Smooth muscle cell (in vitro differentiated cells): Measurements from ENCODE around the gene C6orf47. TPM values are rescaled to one million over a fixed set of nuclear protein-coding genes. Genes with fewer than 3 reads are reported as not detected.

ENCODE experiments used
- DNase-seq: peaks from one replicate; lab custom pipeline; 2025; ENCODE audit not compliant: unreplicated experiment; lab: John Stamatoyannopoulos, UW
- H2AFZ ChIP-seq: fragments of 200-600 bp; sonication (generic); 2 replicates; pipeline ENCODE4 v1.6.0; 2016; ENCODE audit warnings: antibody characterized with exemption, low read depth, mild to moderate bottlenecking
- H3F3A ChIP-seq: fragments of 200-600 bp; sonication (generic); 2 replicates; pipeline ENCODE4 v1.6.0; 2017; ENCODE audit warnings: antibody characterized with exemption, low read depth
- H3K27ac ChIP-seq: fragments of 200-600 bp; sonication (generic); 2 replicates; pipeline ENCODE4 v1.5.1; 2016; ENCODE audit warnings: low read depth, mild to moderate bottlenecking
- H3K27me3 ChIP-seq: fragments of 200-600 bp; sonication (generic); 2 replicates; pipeline ENCODE4 v1.6.1; 2016; ENCODE audit warnings: low read depth, mild to moderate bottlenecking
- H3K36me3 ChIP-seq: fragments of 200-600 bp; sonication (generic); 2 replicates; pipeline ENCODE4 v1.5.1; 2016; ENCODE audit warnings: low read depth
- H3K4me1 ChIP-seq: fragments of 200-600 bp; sonication (generic); 2 replicates; pipeline ENCODE4 v1.5.1; 2016; ENCODE audit warnings: low read depth
- H3K4me2 ChIP-seq: fragments of 200-600 bp; sonication (generic); 2 replicates; pipeline ENCODE4 v1.6.0; 2016; ENCODE audit warnings: mild to moderate bottlenecking
- H3K4me3 ChIP-seq: fragments of 200-600 bp; sonication (generic); 2 replicates; pipeline ENCODE4 v1.5.1; 2016; ENCODE audit warnings: mild to moderate bottlenecking
- H3K79me2 ChIP-seq: fragments of 200-600 bp; sonication (generic); 2 replicates; pipeline ENCODE4 v1.6.0; 2016; ENCODE audit warnings: low read depth, mild to moderate bottlenecking
- H3K9ac ChIP-seq: fragments of 200-600 bp; sonication (generic); 2 replicates; pipeline ENCODE4 v1.6.0; 2016; ENCODE audit warnings: low read depth
- H3K9me3 ChIP-seq: fragments of 200-600 bp; sonication (generic); replicated peaks from 2 replicates; pipeline ENCODE4 v1.5.1; 2016; ENCODE audit warnings: low read depth
- H4K20me1 ChIP-seq: fragments of 200-600 bp; sonication (generic); 2 replicates; pipeline ENCODE4 v1.6.0; 2016; ENCODE audit warnings: low read depth
- CTCF ChIP-seq: fragments of 200-600 bp; sonication (generic); IDR thresholded peaks from 2 replicates; pipeline ENCODE4 v1.5.1; 2017; ENCODE audit warnings: borderline replicate concordance, mild to moderate bottlenecking, antibody characterized with exemption; ENCODE audit not compliant: insufficient read depth, poor library complexity, severe bottlenecking
- WGBS: methylation state at CpG from one replicate; pipeline ENCODE4 v1.1.7; 2016; ENCODE audit warnings: low lambda C conversion rate; 5-methylcytosine and 5-hydroxymethylcytosine counted together
- polyA plus RNA-seq: library from polyadenylated mRNA; unstranded; fragments of >200 nt; fragmentation: Nextera tagmentation; extraction: Ambion mirVana; gene quantifications from 2 replicates; pipeline ENCODE4 v1.2.1, GENCODE V29; 2016
- total RNA-seq: library from RNA; depleted of rRNA; stranded (reverse); fragments of >200 nt; gene quantifications from 2 replicates; pipeline ENCODE4 v1.2.3, GENCODE V29; 2014

C6orf47 gene
- total and polyA plus RNA-seq, 2 experiments from 2014 or later: 7.1 to 15.5 TPM

- Histone ChIP-seq H4K20me1 (peaks cover 78% of the 10 kb centered on the region), H3K4me1 (no peaks in the 10 kb centered on the region), H3K27ac (no peak overlapping the region), H3K27me3 (no peaks in the 10 kb centered on the region), H3K9me3 (no peaks in the 10 kb centered on the region), H3F3A (peaks cover 62% of the 10 kb centered on the region), H3K9ac (no peak overlapping the region), H3K79me2 (peaks cover 26% of the 10 kb centered on the region), H3K4me2 (no peak overlapping the region), H2AFZ (no peak overlapping the region), H3K4me3 (no peak overlapping the region), H3K36me3 (peaks cover 31% of the 10 kb centered on the region)
- DNase-seq: no peak
- TF ChIP-seq CTCF: no peak
- 95% methylated on average over 16 of the region's 16 CpGs for WGBS
These were observed 29.4 kb downstream of the C6orf47 start for GRCh38 chr6:31631209-31631608.

- Histone ChIP-seq H3F3A (peaks cover 53% of the 10 kb centered on the region), H3K9ac (no peak overlapping the region), H3K4me3 (no peak overlapping the region), H3K27ac (no peak overlapping the region), H4K20me1 (peaks cover 87% of the 10 kb centered on the region), H3K36me3 (peaks cover 28% of the 10 kb centered on the region), H3K4me2 (no peak overlapping the region), H3K9me3 (no peaks in the 10 kb centered on the region), H3K79me2 (peaks cover 33% of the 10 kb centered on the region), H3K27me3 (no peaks in the 10 kb centered on the region), H2AFZ (no peak overlapping the region), H3K4me1 (no peaks in the 10 kb centered on the region)
- WGBS: 99% methylated on average over 25 of the region's 25 CpGs
- DNase-seq: no peak
- no peak for TF ChIP-seq CTCF
These were observed 30.2 kb downstream of the C6orf47 start for GRCh38 chr6:31630177-31630934.

GRCh38 chr6:31629014-31629413, 31.6 kb downstream of the C6orf47 start:
- no peak overlapping the region for H3K4me2 ChIP-seq
- H3F3A ChIP-seq: peaks cover 45% of the 10 kb centered on the region
- H3K79me2 ChIP-seq: peaks cover 46% of the 10 kb centered on the region
- no peaks in the 10 kb centered on the region for H3K4me1 ChIP-seq
- no peak for TF ChIP-seq CTCF
- H3K27ac ChIP-seq: no peak overlapping the region
- H4K20me1 ChIP-seq: peaks cover 88% of the 10 kb centered on the region
- 97% methylated on average over 7 of the region's 7 CpGs for WGBS
- no peak overlapping the region for H3K4me3 ChIP-seq
- peaks cover 29% of the 10 kb centered on the region for H3K36me3 ChIP-seq
- H3K9ac ChIP-seq: no peak overlapping the region
- H2AFZ ChIP-seq: no peak overlapping the region
- DNase-seq: no peak
- no peaks in the 10 kb centered on the region for H3K27me3 ChIP-seq
- H3K9me3 ChIP-seq: no peaks in the 10 kb centered on the region
